Measurements from ENCODE around the gene PRKCH.

Gene PRKCH

GRCh38 chr14:61498303-61498702 is 176.9 kb downstream of the PRKCH start:
- no peak overlapping the region for H2AFZ ChIP-seq (ENCODE audit: low read depth, low read length, severe bottlenecking)
- no peaks in the 10 kb centered on the region for H3K36me3 ChIP-seq (ENCODE audit: low read length)
- peaks cover 25% of the 10 kb centered on the region for H3F3A ChIP-seq (ENCODE audit: insufficient read depth)
- H3K9me2 ChIP-seq (replicated peaks; ENCODE audit: insufficient read depth, low read length), result no peaks in the 10 kb centered on the region
- H3K27me3 ChIP-seq (ENCODE audit: low read length), result no peaks in the 10 kb centered on the region
- no peak overlapping the region for H3K27ac ChIP-seq (ENCODE audit: low read depth, low read length)
- no peak overlapping the region for H3K4me2 ChIP-seq (ENCODE audit: low read depth, low read length, poor library complexity, severe bottlenecking)
- no peaks in the 10 kb centered on the region for H3K9me3 ChIP-seq (ENCODE audit: insufficient read depth, low read length)
- H3K4me3 ChIP-seq (ENCODE audit: insufficient read depth, low read length, poor library complexity, severe bottlenecking), result no peak overlapping the region
- H3K79me2 ChIP-seq (ENCODE audit: insufficient read depth, low read length), result no peaks in the 10 kb centered on the region
- no peak overlapping the region for H3K9ac ChIP-seq (ENCODE audit: low read length)
- TF ChIP-seq EZH2phosphoT487 (conservative IDR thresholded peaks at IDR 0.05; ENCODE audit: low read length) (no peak), CTCF (IDR thresholded peaks at IDR 0.05; ENCODE audit: insufficient read depth, low read length, poor library complexity, severe bottlenecking) (no peak)
- no peaks in the 10 kb centered on the region for H4K20me1 ChIP-seq (ENCODE audit: low read depth, low read length)

- H3K9me2 ChIP-seq (replicated peaks; ENCODE audit: insufficient read depth, low read length), result no peaks in the 10 kb centered on the region
- no peak overlapping the region for H3K4me2 ChIP-seq (ENCODE audit: low read depth, low read length, poor library complexity, severe bottlenecking)
- H3K27me3 ChIP-seq (ENCODE audit: low read length), result no peaks in the 10 kb centered on the region
- H3K9ac ChIP-seq (ENCODE audit: low read length), result no peak overlapping the region
- peaks cover 30% of the 10 kb centered on the region for H3F3A ChIP-seq (ENCODE audit: insufficient read depth)
- H4K20me1 ChIP-seq (ENCODE audit: low read depth, low read length), result no peaks in the 10 kb centered on the region
- H2AFZ ChIP-seq (ENCODE audit: low read depth, low read length, severe bottlenecking), result no peak overlapping the region
- no peak overlapping the region for H3K4me3 ChIP-seq (ENCODE audit: insufficient read depth, low read length, poor library complexity, severe bottlenecking)
- H3K36me3 ChIP-seq (ENCODE audit: low read length), result no peaks in the 10 kb centered on the region
- no peaks in the 10 kb centered on the region for H3K9me3 ChIP-seq (ENCODE audit: insufficient read depth, low read length)
- H3K79me2 ChIP-seq (ENCODE audit: insufficient read depth, low read length), result no peaks in the 10 kb centered on the region
- H3K27ac ChIP-seq (ENCODE audit: low read depth, low read length), result no peak overlapping the region
- TF ChIP-seq CTCF (IDR thresholded peaks at IDR 0.05; ENCODE audit: insufficient read depth, low read length, poor library complexity, severe bottlenecking) (no peak), EZH2phosphoT487 (conservative IDR thresholded peaks at IDR 0.05; ENCODE audit: low read length) (no peak)
Measured at GRCh38 chr14:61498811-61499210, 177.4 kb downstream of the PRKCH start.

GRCh38 chr14:61499991-61500390 is 178.6 kb downstream of the PRKCH start:
- H4K20me1 ChIP-seq (ENCODE audit: low read depth, low read length), result no peaks in the 10 kb centered on the region
- TF ChIP-seq CTCF (IDR thresholded peaks at IDR 0.05; ENCODE audit: insufficient read depth, low read length, poor library complexity, severe bottlenecking), result no peak
- TF ChIP-seq EZH2phosphoT487 (conservative IDR thresholded peaks at IDR 0.05; ENCODE audit: low read length), result no peak
- no peak overlapping the region for H3K4me3 ChIP-seq (ENCODE audit: insufficient read depth, low read length, poor library complexity, severe bottlenecking)
- H3K9me2 ChIP-seq (replicated peaks; ENCODE audit: insufficient read depth, low read length), result no peaks in the 10 kb centered on the region
- no peaks in the 10 kb centered on the region for H3K79me2 ChIP-seq (ENCODE audit: insufficient read depth, low read length)
- H3F3A ChIP-seq (ENCODE audit: insufficient read depth), result peaks cover 41% of the 10 kb centered on the region
- no peaks in the 10 kb centered on the region for H3K27me3 ChIP-seq (ENCODE audit: low read length)
- H2AFZ ChIP-seq (ENCODE audit: low read depth, low read length, severe bottlenecking), result peak overlapping the region; percentile 22
- H3K4me2 ChIP-seq (ENCODE audit: low read depth, low read length, poor library complexity, severe bottlenecking), result no peak overlapping the region
- H3K9ac ChIP-seq (ENCODE audit: low read length), result no peak overlapping the region; the same call in 1 of the 2 replicates
- no peak overlapping the region for H3K27ac ChIP-seq (ENCODE audit: low read depth, low read length)
- H3K9me3 ChIP-seq (ENCODE audit: insufficient read depth, low read length), result no peaks in the 10 kb centered on the region
- no peaks in the 10 kb centered on the region for H3K36me3 ChIP-seq (ENCODE audit: low read length)

All from SU-DHL-6 (cell line).